GM06990 (cell line): Measurements from ENCODE around the gene SLC66A2.

ENCODE experiments used
- DNase-seq: peaks from one replicate; pipeline ENCODE4 v3.0.0-alpha.2; 2011; ENCODE audit not compliant: insufficient read length; ENCODE audit errors: extremely low read depth
- H3K27me3 ChIP-seq: replicated peaks from 2 replicates; pipeline ENCODE4 v1.6.0; 2011; ENCODE audit warnings: low read length; ENCODE audit not compliant: control insufficient read depth, insufficient read depth
- H3K36me3 ChIP-seq: 2 replicates; pipeline ENCODE4 v1.5.1; 2011; ENCODE audit warnings: low read length; ENCODE audit not compliant: control insufficient read depth, insufficient read depth
- H3K4me3 ChIP-seq: replicated peaks from 2 replicates; pipeline ENCODE4 v1.5.1; 2011; ENCODE audit warnings: low read depth, mild to moderate bottlenecking, control low read depth, low read length
- TF ChIP-seq, protein P1 (sequence below): IDR thresholded peaks from 2 replicates; pipeline ENCODE4 v1.5.1; 2011; ENCODE audit warnings: low read length, control low read depth, mild to moderate bottlenecking, inconsistent platforms; ENCODE audit not compliant: insufficient read depth, poor library complexity, severe bottlenecking

The SLC66A2 gene

DNA sequence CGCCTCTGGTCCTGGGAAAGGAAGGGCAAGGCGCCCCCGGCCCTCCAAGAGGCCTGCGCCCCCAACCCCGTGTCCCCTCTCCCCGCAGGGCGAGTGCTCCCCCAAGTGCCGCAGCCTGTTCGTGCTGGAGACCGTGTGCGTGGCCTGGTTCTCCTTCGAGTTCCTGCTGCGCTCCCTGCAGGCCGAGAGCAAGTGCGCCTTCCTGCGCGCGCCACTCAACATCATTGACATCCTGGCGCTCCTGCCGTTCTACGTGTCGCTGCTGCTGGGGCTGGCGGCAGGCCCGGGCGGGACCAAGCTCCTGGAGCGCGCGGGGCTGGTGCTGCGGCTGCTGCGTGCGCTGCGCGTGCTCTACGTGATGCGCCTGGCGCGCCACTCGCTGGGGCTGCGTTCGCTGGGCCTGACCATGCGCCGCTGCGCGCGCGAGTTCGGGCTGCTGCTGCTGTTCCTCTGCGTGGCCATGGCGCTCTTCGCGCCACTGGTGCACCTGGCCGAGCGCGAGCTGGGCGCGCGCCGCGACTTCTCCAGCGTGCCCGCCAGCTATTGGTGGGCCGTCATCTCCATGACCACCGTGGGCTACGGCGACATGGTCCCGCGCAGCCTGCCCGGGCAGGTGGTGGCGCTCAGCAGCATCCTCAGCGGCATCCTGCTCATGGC is 52.4 kb downstream of the SLC66A2 start:
- H3K27me3 ChIP-seq, result no peaks in the 10 kb centered on the region
- TF ChIP-seq, protein P1, sequence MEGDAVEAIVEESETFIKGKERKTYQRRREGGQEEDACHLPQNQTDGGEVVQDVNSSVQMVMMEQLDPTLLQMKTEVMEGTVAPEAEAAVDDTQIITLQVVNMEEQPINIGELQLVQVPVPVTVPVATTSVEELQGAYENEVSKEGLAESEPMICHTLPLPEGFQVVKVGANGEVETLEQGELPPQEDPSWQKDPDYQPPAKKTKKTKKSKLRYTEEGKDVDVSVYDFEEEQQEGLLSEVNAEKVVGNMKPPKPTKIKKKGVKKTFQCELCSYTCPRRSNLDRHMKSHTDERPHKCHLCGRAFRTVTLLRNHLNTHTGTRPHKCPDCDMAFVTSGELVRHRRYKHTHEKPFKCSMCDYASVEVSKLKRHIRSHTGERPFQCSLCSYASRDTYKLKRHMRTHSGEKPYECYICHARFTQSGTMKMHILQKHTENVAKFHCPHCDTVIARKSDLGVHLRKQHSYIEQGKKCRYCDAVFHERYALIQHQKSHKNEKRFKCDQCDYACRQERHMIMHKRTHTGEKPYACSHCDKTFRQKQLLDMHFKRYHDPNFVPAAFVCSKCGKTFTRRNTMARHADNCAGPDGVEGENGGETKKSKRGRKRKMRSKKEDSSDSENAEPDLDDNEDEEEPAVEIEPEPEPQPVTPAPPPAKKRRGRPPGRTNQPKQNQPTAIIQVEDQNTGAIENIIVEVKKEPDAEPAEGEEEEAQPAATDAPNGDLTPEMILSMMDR, result no peak
- H3K4me3 ChIP-seq, result no peak overlapping the region
- no peak for DNase-seq
- peaks cover 5% of the 10 kb centered on the region for H3K36me3 ChIP-seq

DNA sequence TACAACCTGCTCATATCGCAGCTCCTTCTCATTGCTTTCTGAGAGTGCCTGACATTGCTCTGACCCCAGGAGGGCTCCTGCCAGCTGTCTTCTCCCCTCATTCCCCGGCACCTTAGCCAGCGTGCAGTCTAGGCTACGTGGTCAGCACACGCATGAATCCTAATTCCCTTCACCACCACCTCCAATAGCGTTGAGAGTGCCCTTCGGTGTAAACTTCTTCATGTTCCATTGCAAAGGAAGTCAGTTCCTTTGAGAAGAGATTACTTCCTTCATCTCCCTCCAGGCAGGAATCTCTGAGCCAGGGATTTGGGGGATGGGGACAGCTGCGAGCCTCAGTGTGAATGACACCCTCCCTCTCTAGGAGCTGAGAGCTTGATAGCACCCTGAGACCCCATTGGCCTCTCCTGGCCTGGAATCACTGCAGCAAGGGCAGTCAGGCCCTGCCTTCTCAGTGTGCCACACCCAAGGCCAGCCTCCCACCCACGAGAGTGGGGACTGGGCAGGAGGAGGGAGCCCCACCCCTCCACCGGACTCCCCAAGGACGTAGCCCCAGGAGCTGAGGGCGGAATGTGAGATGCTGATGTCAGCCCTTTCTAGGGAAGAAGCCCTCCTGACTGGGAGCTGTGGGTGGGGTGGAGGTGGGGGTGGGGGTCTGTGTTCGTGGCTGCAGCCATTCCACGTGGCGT is 53.4 kb downstream of the SLC66A2 start:
- Histone ChIP-seq H3K36me3 (peaks cover 3% of the 10 kb centered on the region), H3K27me3 (no peaks in the 10 kb centered on the region), H3K4me3 (no peak overlapping the region)
- DNase-seq, result no peak
- TF ChIP-seq, protein P1, result no peak

DNA sequence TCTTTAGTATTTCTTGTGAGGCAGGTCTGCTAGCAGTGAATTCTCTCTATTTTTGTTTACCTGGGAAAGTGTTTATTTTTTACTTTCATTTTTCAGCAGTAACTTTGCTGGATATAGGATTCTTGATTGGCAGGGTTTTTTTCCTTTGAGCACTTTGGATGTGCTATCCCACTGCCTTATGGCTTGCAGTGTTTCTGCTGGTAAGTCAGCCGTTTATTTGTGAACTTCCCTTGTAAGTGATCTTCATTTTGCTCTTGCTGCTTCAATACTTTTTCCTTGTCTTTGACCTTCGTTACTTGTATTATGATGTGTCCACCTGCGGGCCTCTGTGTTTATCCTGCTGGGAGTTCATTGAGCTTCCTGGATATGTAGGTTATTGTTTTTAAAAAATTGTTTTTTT is 54.7 kb downstream of the SLC66A2 start:
- H3K27me3 ChIP-seq, result no peaks in the 10 kb centered on the region
- H3K36me3 ChIP-seq, result no peaks in the 10 kb centered on the region
- TF ChIP-seq, protein P1, result no peak
- H3K4me3 ChIP-seq, result no peak overlapping the region
- DNase-seq, result no peak

GRCh38 chr18:79890674-79891073 is 60.8 kb downstream of the SLC66A2 start:
- no peak for DNase-seq
- no peaks in the 10 kb centered on the region for H3K27me3 ChIP-seq
- TF ChIP-seq, protein P1, result no peak
- no peak overlapping the region for H3K4me3 ChIP-seq
- H3K36me3 ChIP-seq, result no peaks in the 10 kb centered on the region

GRCh38 chr18:79889569-79889968 is 61.9 kb downstream of the SLC66A2 start:
- no peak overlapping the region for H3K4me3 ChIP-seq
- no peaks in the 10 kb centered on the region for H3K27me3 ChIP-seq
- no peak for DNase-seq
- TF ChIP-seq, protein P1, result no peak
- no peaks in the 10 kb centered on the region for H3K36me3 ChIP-seq
